Brain microvascular endothelial cell (primary cell): ENCODE measurements around the gene CABP7.

ENCODE experiments used
- DNase-seq: peaks from one replicate; pipeline ENCODE4 v3.0.0-alpha.2; 2020
- H3K27ac ChIP-seq: fragments of 250-450 bp; sonication (Bioruptor Pico); 2 replicates; pipeline ENCODE4 v1.5.1; 2020; ENCODE audit warnings: mild to moderate bottlenecking, moderate library complexity
- H3K27me3 ChIP-seq: fragments of 250-450 bp; sonication (Bioruptor Pico); replicated peaks from 2 replicates; pipeline ENCODE4 v1.5.1; 2020; ENCODE audit warnings: mild to moderate bottlenecking
- H3K36me3 ChIP-seq: fragments of 250-450 bp; sonication (Bioruptor Pico); replicated peaks from 2 replicates; pipeline ENCODE4 v1.5.1; 2020; ENCODE audit warnings: mild to moderate bottlenecking
- H3K4me3 ChIP-seq: 2 replicates; pipeline ENCODE4 v1.5.1; 2011; ENCODE audit warnings: low read depth, mild to moderate bottlenecking, control low read depth, low read length, moderate library complexity
- CTCF ChIP-seq: IDR thresholded peaks from 2 replicates; pipeline ENCODE4 v1.5.1; 2011; ENCODE audit warnings: low read depth, mild to moderate bottlenecking, moderate library complexity, low read length, control low read depth, inconsistent platforms; ENCODE audit errors: missing control alignments
- in situ Hi-C: cut with HindIII; loops from 2 replicates; pipeline ENCODE4 v1.10.0; 2017; ENCODE audit warnings: low sequenced_read_pairs, low pct_ligation_motif_present

The CABP7 gene

GRCh38 chr22:29722151-29722550 lies 2.3 kb downstream of the CABP7 start:
- Histone ChIP-seq H3K36me3 (no peaks in the 10 kb centered on the region), H3K27ac (no peak overlapping the region), H3K4me3 (no peak overlapping the region), H3K27me3 (peaks cover 19% of the 10 kb centered on the region)
- in situ Hi-C loops = no loop called here
- TF ChIP-seq CTCF = no peak
- DNase-seq = no peak

GRCh38 chr22:29722587-29722986 lies 2.8 kb downstream of the CABP7 start:
- in situ Hi-C loops = no loop called here
- no peak overlapping the region for H3K27ac ChIP-seq
- DNase-seq = no peak
- H3K27me3 ChIP-seq = peaks cover 19% of the 10 kb centered on the region
- no peak overlapping the region for H3K4me3 ChIP-seq
- TF ChIP-seq CTCF = no peak
- no peaks in the 10 kb centered on the region for H3K36me3 ChIP-seq

- no peak for DNase-seq
- TF ChIP-seq CTCF = peak; percentile 11
- in situ Hi-C loops = no loop called here
- H3K4me3 ChIP-seq = no peak overlapping the region
- H3K36me3 ChIP-seq = no peaks in the 10 kb centered on the region
- H3K27me3 ChIP-seq = peaks cover 18% of the 10 kb centered on the region
- no peak overlapping the region for H3K27ac ChIP-seq
Measured at GRCh38 chr22:29723766-29724165, 4.0 kb downstream of the CABP7 start.

GRCh38 chr22:29724843-29725242 lies 5.0 kb downstream of the CABP7 start:
- in situ Hi-C loops = no loop called here
- no peak overlapping the region for H3K4me3 ChIP-seq
- H3K27ac ChIP-seq = no peak overlapping the region
- TF ChIP-seq CTCF = no peak
- H3K27me3 ChIP-seq = peaks cover 10% of the 10 kb centered on the region
- H3K36me3 ChIP-seq = no peaks in the 10 kb centered on the region
- no peak for DNase-seq

- DNase-seq = no peak
- peaks cover 3% of the 10 kb centered on the region for H3K27me3 ChIP-seq
- H3K36me3 ChIP-seq = no peaks in the 10 kb centered on the region
- H3K4me3 ChIP-seq = no peak overlapping the region
- no peak for TF ChIP-seq CTCF
- in situ Hi-C loops = no loop called here
- no peak overlapping the region for H3K27ac ChIP-seq
Measured at GRCh38 chr22:29726106-29726505, 6.3 kb downstream of the CABP7 start.

- Histone ChIP-seq H3K27me3 (no peaks in the 10 kb centered on the region), H3K27ac (no peak overlapping the region)
Measured at GRCh38 chr22:29726512-29727130, 6.8 kb downstream of the CABP7 start.

More at GRCh38 chr22:29726512-29727130, 6.8 kb downstream of the CABP7 start:
- in situ Hi-C loops = no loop called here
- no peaks in the 10 kb centered on the region for H3K36me3 ChIP-seq
- H3K4me3 ChIP-seq = no peak overlapping the region
- DNase-seq = no peak
- TF ChIP-seq CTCF = no peak
